ENCODE results near the gene COL20A1.

DNA sequence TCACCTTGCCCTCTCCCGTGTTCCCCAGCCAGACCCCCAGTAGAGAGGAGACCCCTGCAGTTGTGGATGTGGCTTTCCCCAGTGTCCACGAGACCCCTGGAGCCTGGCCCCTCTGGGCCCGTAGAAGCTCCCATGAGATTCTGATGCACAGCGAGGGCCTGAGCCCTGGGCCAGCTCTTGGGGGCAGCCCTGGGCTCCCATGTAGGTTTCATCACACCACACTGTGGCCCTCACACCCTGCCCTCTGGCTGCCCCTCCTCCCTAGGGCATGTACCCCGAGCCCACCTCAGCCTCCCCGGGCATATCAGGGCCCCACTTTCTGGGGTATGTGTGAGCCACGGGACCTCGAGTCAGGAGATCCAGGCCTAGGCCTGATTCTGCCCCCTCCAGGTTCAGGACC, 75.2 kb downstream of the COL20A1 start:
- TF ChIP-seq, protein P1, sequence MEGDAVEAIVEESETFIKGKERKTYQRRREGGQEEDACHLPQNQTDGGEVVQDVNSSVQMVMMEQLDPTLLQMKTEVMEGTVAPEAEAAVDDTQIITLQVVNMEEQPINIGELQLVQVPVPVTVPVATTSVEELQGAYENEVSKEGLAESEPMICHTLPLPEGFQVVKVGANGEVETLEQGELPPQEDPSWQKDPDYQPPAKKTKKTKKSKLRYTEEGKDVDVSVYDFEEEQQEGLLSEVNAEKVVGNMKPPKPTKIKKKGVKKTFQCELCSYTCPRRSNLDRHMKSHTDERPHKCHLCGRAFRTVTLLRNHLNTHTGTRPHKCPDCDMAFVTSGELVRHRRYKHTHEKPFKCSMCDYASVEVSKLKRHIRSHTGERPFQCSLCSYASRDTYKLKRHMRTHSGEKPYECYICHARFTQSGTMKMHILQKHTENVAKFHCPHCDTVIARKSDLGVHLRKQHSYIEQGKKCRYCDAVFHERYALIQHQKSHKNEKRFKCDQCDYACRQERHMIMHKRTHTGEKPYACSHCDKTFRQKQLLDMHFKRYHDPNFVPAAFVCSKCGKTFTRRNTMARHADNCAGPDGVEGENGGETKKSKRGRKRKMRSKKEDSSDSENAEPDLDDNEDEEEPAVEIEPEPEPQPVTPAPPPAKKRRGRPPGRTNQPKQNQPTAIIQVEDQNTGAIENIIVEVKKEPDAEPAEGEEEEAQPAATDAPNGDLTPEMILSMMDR (IDR thresholded peaks at IDR 0.05): no peak
- TF ChIP-seq POLR2A (IDR thresholded peaks at IDR 0.05; ENCODE audit: low read depth) (no peak), POLR2AphosphoS5 (IDR thresholded peaks at IDR 0.05) (no peak), EP300 (IDR thresholded peaks at IDR 0.05) (no peak)

All from esophagus muscularis mucosa (tissue), 4 donors.